ENCODE measurements around the gene DZIP1L. TPM values are rescaled to one million over a fixed set of nuclear protein-coding genes. Genes with fewer than 3 reads are reported as not detected.

The DZIP1L gene, protein sequence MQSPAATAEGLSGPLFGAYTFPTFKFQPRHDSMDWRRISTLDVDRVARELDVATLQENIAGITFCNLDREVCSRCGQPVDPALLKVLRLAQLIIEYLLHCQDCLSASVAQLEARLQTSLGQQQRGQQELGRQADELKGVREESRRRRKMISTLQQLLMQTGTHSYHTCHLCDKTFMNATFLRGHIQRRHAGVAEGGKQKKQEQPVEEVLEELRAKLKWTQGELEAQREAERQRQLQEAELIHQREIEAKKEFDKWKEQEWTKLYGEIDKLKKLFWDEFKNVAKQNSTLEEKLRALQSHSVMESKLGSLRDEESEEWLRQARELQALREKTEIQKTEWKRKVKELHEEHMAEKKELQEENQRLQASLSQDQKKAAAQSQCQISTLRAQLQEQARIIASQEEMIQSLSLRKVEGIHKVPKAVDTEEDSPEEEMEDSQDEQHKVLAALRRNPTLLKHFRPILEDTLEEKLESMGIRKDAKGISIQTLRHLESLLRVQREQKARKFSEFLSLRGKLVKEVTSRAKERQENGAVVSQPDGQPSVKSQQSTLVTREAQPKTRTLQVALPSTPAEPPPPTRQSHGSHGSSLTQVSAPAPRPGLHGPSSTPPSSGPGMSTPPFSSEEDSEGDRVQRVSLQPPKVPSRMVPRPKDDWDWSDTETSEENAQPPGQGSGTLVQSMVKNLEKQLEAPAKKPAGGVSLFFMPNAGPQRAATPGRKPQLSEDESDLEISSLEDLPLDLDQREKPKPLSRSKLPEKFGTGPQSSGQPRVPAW
- 1.6 and 2.4 TPM in 2 replicates for total RNA-seq (2022)
- Bru-seq, nascent RNA = percentile 39 among the genes with signal in this experiment
- BruChase-seq, experiment 1, labeled RNA remaining after a 2-hour chase = percentile 39 among the genes with signal in this experiment
- percentile 25 among the genes with signal in this experiment for BruChase-seq, experiment 2, labeled RNA remaining after a 6-hour chase
- long read RNA-seq, partial matches to known transcripts = 0 of 3 reads
- long read RNA-seq, other reads (novel, unspliced or antisense) = 3 of 3 reads

GRCh38 chr3:138114988-138115971, at the start of gene DZIP1L:
TSS of gene DZIP1L (minus strand) at chr3:138115608. CDS start at chr3:138103971, 11,637 bp downstream.
- peak; percentile 62 to 67 for DNase-seq
- Histone ChIP-seq H3K27me3 (replicated peaks; ENCODE audit: control insufficient read depth, insufficient read depth, low read length) (no peaks in the 10 kb centered on the region; the same call in 1 of the 2 replicates), H3K9me3 (no peaks in the 10 kb centered on the region), H3K4me3 (ENCODE audit: low read depth, low read length) (peak within 1 kb of the TSS; percentile 49), H3K4me1 (peaks cover 5% of the 10 kb centered on the region), H3K36me3 (ENCODE audit: control insufficient read depth, insufficient read depth, low read length) (no peaks in the 10 kb centered on the region)
- no peaks in the 10 kb centered on the region for H3K9me3 Mint-ChIP-seq (ENCODE audit: unreplicated experiment)
- intact Hi-C loops (cut with micrococcal nuclease; ENCODE audit: unreplicated experiment) = loop anchor here (5.0 kb wide), 1 partner anchor 33 kb away; no protein-coding TSS in a partner anchor
- CTCF ChIA-PET = interaction anchor here (0.8 to 1.1 kb wide), 2 partner anchors 14 to 33 kb away, joined by 4 to 5 read pairs; no protein-coding TSS in a partner anchor
- peak within 1 kb of the TSS; percentile 89 for H3K4me3 Mint-ChIP-seq (ENCODE audit: unreplicated experiment)
- POLR2A ChIA-PET = interaction anchor here (0.9 kb wide), 1 partner anchor 72 kb away, joined by 3 read pairs; no protein-coding TSS in a partner anchor
- no TSS peak for BruUV-seq (replicated peaks)
- H3K4me1 Mint-ChIP-seq (ENCODE audit: low read depth, unreplicated experiment) = no peaks in the 10 kb centered on the region
- H3K27ac Mint-ChIP-seq (ENCODE audit: unreplicated experiment) = peak within 1 kb of the TSS; percentile 74
- no peaks in the 10 kb centered on the region for H3K36me3 Mint-ChIP-seq (ENCODE audit: insufficient read depth, unreplicated experiment)
- TF ChIP-seq CTCF (IDR thresholded peaks at IDR 0.05; ENCODE audit: insufficient read depth in 1 of 2, low read depth in 1 of 2, low read length in 1 of 2, severe bottlenecking in 1 of 2, unreplicated experiment in 1 of 2) = peak; percentile 30 to 57
- H3K27me3 Mint-ChIP-seq (ENCODE audit: insufficient read depth, unreplicated experiment) = no peaks in the 10 kb centered on the region

DNA sequence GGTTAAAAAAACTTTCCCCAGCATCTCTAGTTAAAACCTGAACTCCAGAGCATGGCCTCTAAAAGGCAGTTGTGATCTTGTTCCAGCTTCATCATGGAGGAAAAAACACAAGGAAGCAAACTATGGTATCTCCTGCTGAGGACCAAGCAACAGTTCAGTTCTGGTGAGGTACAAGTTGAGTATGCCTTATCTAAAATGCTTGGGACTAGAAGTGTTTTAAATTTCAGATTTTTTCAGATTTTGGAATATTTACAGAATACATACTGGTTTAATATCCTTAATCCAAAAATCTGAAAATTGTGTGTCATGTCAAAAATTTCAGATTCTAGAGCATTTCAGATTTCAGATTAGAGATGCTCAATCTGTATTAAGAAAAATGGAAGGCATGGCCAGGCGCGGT, 49.7 kb upstream of the DZIP1L start:
- Mint-ChIP-seq H3K9me3 (ENCODE audit: unreplicated experiment) (no peaks in the 10 kb centered on the region), H3K36me3 (ENCODE audit: insufficient read depth, unreplicated experiment) (peaks cover 41% of the 10 kb centered on the region), H3K27me3 (ENCODE audit: insufficient read depth, unreplicated experiment) (no peaks in the 10 kb centered on the region), H3K4me1 (ENCODE audit: low read depth, unreplicated experiment) (no peaks in the 10 kb centered on the region), H3K27ac (ENCODE audit: unreplicated experiment) (no peak overlapping the region), H3K4me3 (ENCODE audit: unreplicated experiment) (no peak overlapping the region)
- peaks cover 1% of the 10 kb centered on the region; the same call in 1 of the 2 replicates for H3K36me3 ChIP-seq (ENCODE audit: control insufficient read depth, insufficient read depth, low read length)
- no peak for DNase-seq
- ChIA-PET POLR2A (no interaction called here), CTCF (no interaction called here)
- no peaks in the 10 kb centered on the region for H3K4me1 ChIP-seq
- BruUV-seq (replicated peaks) = no TSS peak
- H3K27me3 ChIP-seq (replicated peaks; ENCODE audit: control insufficient read depth, insufficient read depth, low read length) = no peaks in the 10 kb centered on the region
- H3K4me3 ChIP-seq (ENCODE audit: low read depth, low read length) = no peak overlapping the region
- H3K9me3 ChIP-seq = no peaks in the 10 kb centered on the region
- intact Hi-C loops (cut with micrococcal nuclease; ENCODE audit: unreplicated experiment) = no loop called here
- no peak for TF ChIP-seq CTCF (IDR thresholded peaks at IDR 0.05; ENCODE audit: insufficient read depth in 1 of 2, low read depth in 1 of 2, low read length in 1 of 2, severe bottlenecking in 1 of 2, unreplicated experiment in 1 of 2)

Measured in Caco-2 (cell line).